HCT116 (cell line): ENCODE measurements around the gene LRRC10. TPM values are rescaled to one million over a fixed set of nuclear protein-coding genes. Genes with fewer than 3 reads are reported as not detected.

ENCODE experiments used
- ATAC-seq: fragments of 200-7000 bp; cut with Tn5 transposase; 2 replicates; pipeline ENCODE4 v1.9.1; 2020; ENCODE audit warnings: mild to moderate bottlenecking, moderate library complexity
- BruUV-seq: library from RNA; stranded (reverse); fragments of 400-500 nt; replicated peaks from 2 replicates; lab custom pipeline; 2021; lab: Mats Ljungman, UMichigan
- CTCF ChIA-PET: fragments of 300-600 bp; sonication (Branson Sonifier 250); formaldehyde crosslinking; loops from one replicate; lab custom pipeline; 2021; ENCODE audit warnings: antibody characterized with exemption; lab: Charles Lee
- POLR2A ChIA-PET: fragments of 300-600, 350-600 bp; sonication (Branson Sonifier 250); formaldehyde crosslinking; loops from one replicate; lab custom pipeline; 2021; ENCODE audit warnings: antibody characterized with exemption; lab: Charles Lee
- RAD21 ChIA-PET, 2 experiments: fragments of 300-600 bp; sonication (Branson Sonifier 250); formaldehyde crosslinking; loops; one replicate each; lab custom pipeline; 2023; ENCODE audit warnings: low total read pairs in 2 of 2; ENCODE audit not compliant: uncharacterized antibody in 2 of 2, unreplicated experiment in 2 of 2, low non-redundant PET in 1 of 2; lab: Charles Lee
- DNase-seq: peaks from one replicate; pipeline ENCODE4 v3.0.0-alpha.2; 2010; ENCODE audit warnings: low read depth, low spot score
- H2AFZ ChIP-seq: fragments of 200-600 bp; shearing (Covaris generic), sonication (generic); 2 replicates; pipeline ENCODE4 v1.6.1; 2017; ENCODE audit warnings: low read depth, mixed run types, mixed read lengths, antibody characterized with exemption, low read length; ENCODE audit not compliant: poor library complexity, severe bottlenecking
- H3K27ac ChIP-seq: 2 replicates; pipeline ENCODE4 v1.5.1; 2012; ENCODE audit warnings: low read depth, low read length
- H3K27me3 ChIP-seq: fragments of 200-600 bp; sonication (generic); 2 replicates; pipeline ENCODE4 v1.6.1; 2016; ENCODE audit warnings: mixed run types, low read length, mixed read lengths; ENCODE audit not compliant: insufficient read depth
- H3K36me3 ChIP-seq, 2 experiments: fragments of 200-500 bp in 1 of 2; fragments of 200-600 bp in 1 of 2; sonication (Bioruptor generic) in 1 of 2; sonication (generic) in 1 of 2; 2 replicates each; pipeline versions ENCODE4 v1.5.1 to v1.6.1; 2014 to 2016; ENCODE audit warnings: low read length in 2 of 2, inconsistent platforms in 1 of 2, mixed read lengths in 1 of 2, mixed run types in 1 of 2; ENCODE audit not compliant: insufficient read depth in 2 of 2, control insufficient read depth in 1 of 2
- H3K4me1 ChIP-seq, 2 experiments: fragments of 200-600 bp in 1 of 2; sonication (generic) in 1 of 2; 2 replicates each; pipeline versions ENCODE4 v1.5.1 to v1.6.1; 2012 to 2017; ENCODE audit warnings: low read length in 2 of 2, inconsistent platforms in 1 of 2, mild to moderate bottlenecking in 1 of 2, mixed read lengths in 1 of 2, mixed run types in 1 of 2, moderate library complexity in 1 of 2; ENCODE audit not compliant: insufficient read depth in 2 of 2, control insufficient read depth in 1 of 2
- H3K4me2 ChIP-seq: fragments of 200-600 bp; sonication (generic); 2 replicates; pipeline ENCODE4 v1.6.1; 2017; ENCODE audit warnings: mixed run types, low read length, mixed read lengths
- H3K4me3 ChIP-seq, 2 experiments: fragments of 200-600 bp in 1 of 2; sonication (generic) in 1 of 2; replicated peaks in 1 of 2; 2 replicates each; pipeline ENCODE4 v1.5.1; 2011 to 2016; ENCODE audit warnings: low read length in 2 of 2, control low read depth in 1 of 2, low read depth in 1 of 2, mild to moderate bottlenecking in 1 of 2, mixed read lengths in 1 of 2, mixed run types in 1 of 2
- H3K79me2 ChIP-seq: fragments of 200-600 bp; sonication (generic); 2 replicates; pipeline ENCODE4 v1.6.1; 2017; ENCODE audit warnings: mild to moderate bottlenecking, mixed run types, low read length, moderate library complexity, mixed read lengths; ENCODE audit not compliant: insufficient read depth
- H3K9ac ChIP-seq: fragments of 200-600 bp; sonication (generic); 2 replicates; pipeline ENCODE4 v1.6.1; 2016; ENCODE audit warnings: low read length, mixed read lengths
- H3K9me2 ChIP-seq: fragments of 200-600 bp; sonication (generic), shearing (Covaris generic); 2 replicates; pipeline ENCODE4 v1.6.1; 2017; ENCODE audit warnings: mixed run types, mild to moderate bottlenecking, moderate library complexity; ENCODE audit not compliant: insufficient read depth
- H3K9me3 ChIP-seq, 2 experiments: fragments of 200-500 bp in 1 of 2; fragments of 200-600 bp in 1 of 2; sonication (Bioruptor generic) in 1 of 2; sonication (generic) in 1 of 2; 2 replicates each; pipeline ENCODE4 v1.6.1; 2014 to 2017; ENCODE audit warnings: low read length in 2 of 2, mixed read lengths in 2 of 2, inconsistent platforms in 1 of 2, low read depth in 1 of 2, mild to moderate bottlenecking in 1 of 2, mixed run types in 1 of 2, moderate library complexity in 1 of 2; ENCODE audit not compliant: control insufficient read depth in 1 of 2, insufficient read depth in 1 of 2
- H4K20me1 ChIP-seq: fragments of 200-600 bp; sonication (generic), shearing (Covaris generic); 2 replicates; pipeline ENCODE4 v1.6.1; 2017; ENCODE audit warnings: mixed run types, mild to moderate bottlenecking, moderate library complexity; ENCODE audit not compliant: insufficient read depth
- CEBPB ChIP-seq: IDR thresholded peaks from 2 replicates; pipeline ENCODE4 v1.6.1; 2012; ENCODE audit warnings: low read depth
- ELF1 ChIP-seq: IDR thresholded peaks from 2 replicates; pipeline ENCODE4 v1.6.1; 2012; ENCODE audit warnings: low read depth, borderline replicate concordance
- EZH2 ChIP-seq: fragments of 200-600 bp; sonication (generic); IDR thresholded peaks from 2 replicates; pipeline ENCODE4 v1.6.1; 2017; ENCODE audit warnings: antibody characterized with exemption, mixed run types
- FOSL1 ChIP-seq: IDR thresholded peaks from 2 replicates; pipeline ENCODE4 v1.6.1; 2012; ENCODE audit warnings: low read depth
- JUND ChIP-seq: IDR thresholded peaks from 2 replicates; pipeline ENCODE4 v1.6.1; 2012
- RAD21 ChIP-seq: IDR thresholded peaks from 2 replicates; pipeline ENCODE4 v1.6.1; 2012; ENCODE audit warnings: low read depth, mild to moderate bottlenecking
- SIN3A ChIP-seq: IDR thresholded peaks from 2 replicates; pipeline ENCODE4 v1.6.1; 2012; ENCODE audit warnings: low read depth
- YY1 ChIP-seq: IDR thresholded peaks from 2 replicates; pipeline ENCODE4 v1.6.1; 2011; ENCODE audit warnings: low read length, low read depth, moderate library complexity, mild to moderate bottlenecking; ENCODE audit not compliant: insufficient replicate concordance; ENCODE audit errors: extremely low read depth
- ZFX ChIP-seq: fragments of 450-650 bp; IDR thresholded peaks from 2 replicates; pipeline ENCODE4 v1.6.1; 2017
- intact Hi-C: fragments of 100-400 bp; cut with micrococcal nuclease; formaldehyde crosslinking; loops from 2 replicates; pipeline ENCODE4 v1.10.0; 2022
- total RNA-seq: library from RNA; stranded (reverse); gene quantifications from one replicate; pipeline ENCODE4 v1.2.1, GENCODE V29; 2021; ENCODE audit not compliant: unreplicated experiment
- TF ChIP-seq, protein P1 (sequence below), 3 experiments: fragments of 200-600 bp in 1 of 3; sonication (generic) in 1 of 3; IDR thresholded peaks in 2 of 3; conservative IDR thresholded peaks in 1 of 3; 2 replicates each; pipeline ENCODE4 v1.5.1; 2012 to 2017; ENCODE audit warnings: low read depth in 2 of 3, low read length in 2 of 3, antibody characterized with exemption in 1 of 3, borderline replicate concordance in 1 of 3, control low read depth in 1 of 3, mild to moderate bottlenecking in 1 of 3, mixed read lengths in 1 of 3, mixed run types in 1 of 3, moderate library complexity in 1 of 3; ENCODE audit not compliant: insufficient read depth in 1 of 3
- TF ChIP-seq, protein P2 (sequence below): IDR thresholded peaks from 2 replicates; pipeline ENCODE4 v1.6.1; 2012
- TF ChIP-seq, protein P3 (sequence below): IDR thresholded peaks from 2 replicates; pipeline ENCODE4 v1.6.1; 2011; ENCODE audit warnings: mild to moderate bottlenecking, low read length, moderate library complexity; ENCODE audit not compliant: insufficient replicate concordance; ENCODE audit errors: extremely low read depth
- TF ChIP-seq, protein P4 (sequence below): IDR thresholded peaks from 2 replicates; pipeline ENCODE4 v1.6.1; 2012

The LRRC10 gene
- total RNA-seq, 1 experiment from 2014 or later, result not detected

DNA sequence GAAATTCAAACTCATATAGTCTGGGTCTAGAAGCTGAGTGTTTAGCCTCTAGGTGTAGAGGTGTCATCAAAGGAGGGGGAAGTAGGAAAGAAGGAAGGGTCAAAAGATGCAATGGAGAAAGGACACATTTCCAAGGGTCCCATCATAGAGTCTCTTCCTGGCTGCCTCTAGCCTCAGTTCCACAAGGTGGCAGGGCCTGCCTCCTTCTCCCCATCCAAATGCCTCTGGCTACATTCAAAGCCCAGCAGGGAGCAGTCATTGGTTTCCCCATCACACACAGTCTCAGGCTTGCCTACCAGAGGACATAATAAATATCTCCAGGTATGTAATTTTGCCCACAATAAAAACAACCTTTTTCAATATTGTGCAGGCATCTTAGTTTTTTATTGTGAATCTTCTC is 27.5 kb downstream of the LRRC10 start:
- H3K4me3 ChIP-seq, result no peak overlapping the region
- intact Hi-C loops, result no loop called here
- no peak overlapping the region for H3K4me2 ChIP-seq
- H2AFZ ChIP-seq, result peak overlapping the region; percentile 1
- H3K36me3 ChIP-seq, result peaks cover 15% of the 10 kb centered on the region in 2 experiments
- no peak for TF ChIP-seq CEBPB
- TF ChIP-seq, protein P1, sequence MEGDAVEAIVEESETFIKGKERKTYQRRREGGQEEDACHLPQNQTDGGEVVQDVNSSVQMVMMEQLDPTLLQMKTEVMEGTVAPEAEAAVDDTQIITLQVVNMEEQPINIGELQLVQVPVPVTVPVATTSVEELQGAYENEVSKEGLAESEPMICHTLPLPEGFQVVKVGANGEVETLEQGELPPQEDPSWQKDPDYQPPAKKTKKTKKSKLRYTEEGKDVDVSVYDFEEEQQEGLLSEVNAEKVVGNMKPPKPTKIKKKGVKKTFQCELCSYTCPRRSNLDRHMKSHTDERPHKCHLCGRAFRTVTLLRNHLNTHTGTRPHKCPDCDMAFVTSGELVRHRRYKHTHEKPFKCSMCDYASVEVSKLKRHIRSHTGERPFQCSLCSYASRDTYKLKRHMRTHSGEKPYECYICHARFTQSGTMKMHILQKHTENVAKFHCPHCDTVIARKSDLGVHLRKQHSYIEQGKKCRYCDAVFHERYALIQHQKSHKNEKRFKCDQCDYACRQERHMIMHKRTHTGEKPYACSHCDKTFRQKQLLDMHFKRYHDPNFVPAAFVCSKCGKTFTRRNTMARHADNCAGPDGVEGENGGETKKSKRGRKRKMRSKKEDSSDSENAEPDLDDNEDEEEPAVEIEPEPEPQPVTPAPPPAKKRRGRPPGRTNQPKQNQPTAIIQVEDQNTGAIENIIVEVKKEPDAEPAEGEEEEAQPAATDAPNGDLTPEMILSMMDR (IDR thresholded peaks at IDR 0.05 in 2 of 3, conservative IDR thresholded peaks at IDR 0.05 in 1 of 3; ENCODE audit: borderline replicate concordance in 1 of 3, insufficient read depth in 1 of 3, low read depth in 2 of 3, low read length in 2 of 3), result peak; percentile 41 to 53 (median 52); a peak in 5 of 6 replicates
- TF ChIP-seq RAD21, result peak; percentile 47
- TF ChIP-seq, protein P2, sequence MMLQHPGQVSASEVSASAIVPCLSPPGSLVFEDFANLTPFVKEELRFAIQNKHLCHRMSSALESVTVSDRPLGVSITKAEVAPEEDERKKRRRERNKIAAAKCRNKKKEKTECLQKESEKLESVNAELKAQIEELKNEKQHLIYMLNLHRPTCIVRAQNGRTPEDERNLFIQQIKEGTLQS, result no peak
- TF ChIP-seq, all 23 proteins: peak for 2
- DNase-seq (no peak), ATAC-seq (peak; percentile 43; the same call in 1 of the 2 replicates)
- Histone ChIP-seq H3K9me2 (no peaks in the 10 kb centered on the region), H3K27me3 (no peaks in the 10 kb centered on the region), H3K9me3 (no peaks in the 10 kb centered on the region), H3K79me2 (peaks cover 30% of the 10 kb centered on the region), H3K9ac (no peak overlapping the region), H4K20me1 (peaks cover 5% of the 10 kb centered on the region; the same call in 1 of the 2 replicates), H3K4me1 (peaks cover 3 to 10% of the 10 kb centered on the region in 2 experiments), H3K27ac (no peak overlapping the region)
- ChIA-PET RAD21 (no interaction called here), POLR2A (no interaction called here), CTCF (interaction anchor here (1.0 kb wide), 1 partner anchor 12 kb away, joined by 3 read pairs; no protein-coding TSS in a partner anchor)
- BruUV-seq, result no TSS peak

DNA sequence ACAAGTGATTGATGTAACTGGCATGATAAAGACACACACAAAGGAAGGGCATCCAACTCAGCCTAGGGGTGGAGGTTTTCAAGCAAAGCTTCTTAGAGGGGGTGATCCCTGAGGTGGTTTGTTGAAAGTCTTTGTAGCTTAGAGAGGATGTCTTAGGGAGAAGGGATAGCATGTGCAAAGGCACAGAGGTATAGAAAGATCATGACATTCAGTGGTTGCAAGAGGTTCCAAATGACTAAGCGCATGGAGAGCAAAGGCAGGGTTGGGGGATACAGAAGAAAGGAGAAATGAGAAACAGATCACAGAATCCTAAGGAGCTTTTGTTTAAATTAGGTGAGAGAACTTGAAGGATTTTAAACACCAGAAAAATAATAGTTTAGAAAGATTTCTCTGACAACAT is 30.6 kb downstream of the LRRC10 start:
- TF ChIP-seq YY1 (no peak), ELF1 (no peak), JUND (no peak), SIN3A (no peak), CEBPB (no peak), EZH2 (no peak), ZFX (no peak), FOSL1 (no peak)
- TF ChIP-seq, protein P3, sequence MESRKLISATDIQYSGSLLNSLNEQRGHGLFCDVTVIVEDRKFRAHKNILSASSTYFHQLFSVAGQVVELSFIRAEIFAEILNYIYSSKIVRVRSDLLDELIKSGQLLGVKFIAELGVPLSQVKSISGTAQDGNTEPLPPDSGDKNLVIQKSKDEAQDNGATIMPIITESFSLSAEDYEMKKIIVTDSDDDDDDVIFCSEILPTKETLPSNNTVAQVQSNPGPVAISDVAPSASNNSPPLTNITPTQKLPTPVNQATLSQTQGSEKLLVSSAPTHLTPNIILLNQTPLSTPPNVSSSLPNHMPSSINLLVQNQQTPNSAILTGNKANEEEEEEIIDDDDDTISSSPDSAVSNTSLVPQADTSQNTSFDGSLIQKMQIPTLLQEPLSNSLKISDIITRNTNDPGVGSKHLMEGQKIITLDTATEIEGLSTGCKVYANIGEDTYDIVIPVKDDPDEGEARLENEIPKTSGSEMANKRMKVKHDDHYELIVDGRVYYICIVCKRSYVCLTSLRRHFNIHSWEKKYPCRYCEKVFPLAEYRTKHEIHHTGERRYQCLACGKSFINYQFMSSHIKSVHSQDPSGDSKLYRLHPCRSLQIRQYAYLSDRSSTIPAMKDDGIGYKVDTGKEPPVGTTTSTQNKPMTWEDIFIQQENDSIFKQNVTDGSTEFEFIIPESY, result no peak
- TF ChIP-seq, protein P4, sequence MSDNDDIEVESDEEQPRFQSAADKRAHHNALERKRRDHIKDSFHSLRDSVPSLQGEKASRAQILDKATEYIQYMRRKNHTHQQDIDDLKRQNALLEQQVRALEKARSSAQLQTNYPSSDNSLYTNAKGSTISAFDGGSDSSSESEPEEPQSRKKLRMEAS, result no peak
- ChIA-PET POLR2A (interaction anchor here (1.7 kb wide), 1 partner anchor 9 kb away, joined by 3 read pairs; no protein-coding TSS in a partner anchor), CTCF (interaction anchor here (0.7 to 2.7 kb wide), 2 partner anchors 9 to 151 kb away, joined by 4 to 20 read pairs; no protein-coding TSS in a partner anchor), RAD21 (no interaction called here)
- Histone ChIP-seq H3K4me2 (no peak overlapping the region), H3K4me3 (no peak overlapping the region), H3K9ac (no peak overlapping the region), H3K9me3 (no peaks in the 10 kb centered on the region), H3K9me2 (no peaks in the 10 kb centered on the region), H2AFZ (no peak overlapping the region), H4K20me1 (no peaks in the 10 kb centered on the region), H3K4me1 (peaks cover 3 to 4% of the 10 kb centered on the region in 2 experiments), H3K36me3 (peaks cover 2 to 5% of the 10 kb centered on the region in 2 experiments; a peak in 2 of 4 replicates), H3K79me2 (no peaks in the 10 kb centered on the region), H3K27me3 (no peaks in the 10 kb centered on the region), H3K27ac (no peak overlapping the region)
- intact Hi-C loops, result no loop called here
- no TSS peak for BruUV-seq
- ATAC-seq, result no peak
- no peak for DNase-seq
